ENCODE measurements around the gene LRRC1. TPM values are rescaled to one million over a fixed set of nuclear protein-coding genes. Genes with fewer than 3 reads are reported as not detected.
"Not testable (repeated sequence)": the region's sequence is repeated elsewhere in the genome, so short reads cannot be mapped to it uniquely, and the experiment has no call there.

LRRC1 gene
- total RNA-seq, 4 donors from 2014 or later: 71.0 to 151 (median 91.6) TPM

GRCh38 chr6:53802582-53802981, 7.8 kb downstream of the LRRC1 start:
- peaks cover 0 to 40% (median 21%) of the 10 kb centered on the region in 4 donors for H3K4me1 ChIP-seq
- in situ Hi-C loops (cut with MboI; ENCODE audit: low pct_ligation_motif_present in 1 of 4, low pct_unique_long_range_greater_than_20kb in 1 of 4, low sequenced_read_pairs in 3 of 4): no loop called here
- TF ChIP-seq, protein P1, sequence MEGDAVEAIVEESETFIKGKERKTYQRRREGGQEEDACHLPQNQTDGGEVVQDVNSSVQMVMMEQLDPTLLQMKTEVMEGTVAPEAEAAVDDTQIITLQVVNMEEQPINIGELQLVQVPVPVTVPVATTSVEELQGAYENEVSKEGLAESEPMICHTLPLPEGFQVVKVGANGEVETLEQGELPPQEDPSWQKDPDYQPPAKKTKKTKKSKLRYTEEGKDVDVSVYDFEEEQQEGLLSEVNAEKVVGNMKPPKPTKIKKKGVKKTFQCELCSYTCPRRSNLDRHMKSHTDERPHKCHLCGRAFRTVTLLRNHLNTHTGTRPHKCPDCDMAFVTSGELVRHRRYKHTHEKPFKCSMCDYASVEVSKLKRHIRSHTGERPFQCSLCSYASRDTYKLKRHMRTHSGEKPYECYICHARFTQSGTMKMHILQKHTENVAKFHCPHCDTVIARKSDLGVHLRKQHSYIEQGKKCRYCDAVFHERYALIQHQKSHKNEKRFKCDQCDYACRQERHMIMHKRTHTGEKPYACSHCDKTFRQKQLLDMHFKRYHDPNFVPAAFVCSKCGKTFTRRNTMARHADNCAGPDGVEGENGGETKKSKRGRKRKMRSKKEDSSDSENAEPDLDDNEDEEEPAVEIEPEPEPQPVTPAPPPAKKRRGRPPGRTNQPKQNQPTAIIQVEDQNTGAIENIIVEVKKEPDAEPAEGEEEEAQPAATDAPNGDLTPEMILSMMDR (IDR thresholded peaks at IDR 0.05): no peak
- no peak for TF ChIP-seq POLR2AphosphoS5 (IDR thresholded peaks at IDR 0.05)
- TF ChIP-seq POLR2A (IDR thresholded peaks at IDR 0.05): no peak
- no peak for TF ChIP-seq EP300 (IDR thresholded peaks at IDR 0.05; ENCODE audit: low read depth)
- intact Hi-C loops (cut with DNase I; ENCODE audit: low total_unique reads): no loop called here
- DNase-seq: no peak
- H3K27ac ChIP-seq: peak overlapping the region in 2 of 4 donors; percentile 24 to 26
- no peak overlapping the region for H3K4me3 ChIP-seq
- H3K36me3 ChIP-seq: no peaks in the 10 kb centered on the region
- no peaks in the 10 kb centered on the region for H3K27me3 ChIP-seq
- no peaks in the 10 kb centered on the region for H3K9me3 ChIP-seq

DNA sequence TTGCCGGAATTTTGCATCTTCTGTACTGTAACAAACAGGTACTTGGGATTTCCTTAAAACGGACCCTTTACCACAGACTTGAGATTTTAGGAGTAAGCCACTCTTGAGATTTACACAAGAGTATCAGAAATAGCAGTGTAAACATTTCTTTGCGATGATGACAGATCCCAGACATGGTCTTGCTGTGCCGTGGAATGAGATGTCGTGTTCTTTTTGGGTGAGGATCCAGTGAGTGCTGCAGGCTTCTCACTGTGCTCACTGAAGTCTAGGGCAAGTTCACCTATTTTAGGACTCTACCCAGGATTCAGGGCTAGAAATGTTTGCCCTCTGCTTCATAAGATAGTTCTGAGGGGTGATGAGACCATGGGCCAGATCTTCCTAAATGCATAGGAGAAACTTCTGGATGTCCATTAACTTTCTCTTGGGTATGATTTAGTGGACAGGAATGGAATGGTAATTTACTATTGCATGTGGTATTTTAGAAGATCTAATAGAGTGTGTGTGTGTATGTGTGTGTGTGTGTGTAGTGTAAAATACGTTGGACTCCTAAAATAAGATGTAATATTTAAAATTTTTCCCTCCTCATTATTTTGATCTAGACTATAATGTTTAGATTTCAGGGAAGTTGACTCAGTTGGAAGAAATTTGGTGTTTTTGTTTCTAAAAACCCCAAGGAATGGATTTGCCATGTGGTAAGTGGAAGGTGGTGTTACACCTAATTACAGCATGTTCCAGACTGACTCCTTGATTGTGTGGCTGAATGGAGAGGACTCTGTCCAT, 8.5 kb downstream of the LRRC1 start:
- H3K27ac ChIP-seq: peak overlapping the region in 2 of 4 donors; percentile 24 to 26
- H3K27me3 ChIP-seq: no peaks in the 10 kb centered on the region
- no peaks in the 10 kb centered on the region for H3K36me3 ChIP-seq
- DNase-seq: no peak
- intact Hi-C loops (cut with DNase I; ENCODE audit: low total_unique reads): no loop called here
- WGBS, 2 donors (ENCODE audit: low coverage in 1 of 2): 78 to 79% methylated on average over 6 of the region's 6 CpGs
- no peaks in the 10 kb centered on the region for H3K9me3 ChIP-seq
- H3K4me1 ChIP-seq: peaks cover 0 to 39% (median 21%) of the 10 kb centered on the region in 4 donors
- in situ Hi-C loops (cut with MboI; ENCODE audit: low pct_ligation_motif_present in 1 of 4, low pct_unique_long_range_greater_than_20kb in 1 of 4, low sequenced_read_pairs in 3 of 4): no loop called here
- no peak overlapping the region for H3K4me3 ChIP-seq
- TF ChIP-seq, protein P1 (IDR thresholded peaks at IDR 0.05): no peak
- TF ChIP-seq POLR2AphosphoS5 (IDR thresholded peaks at IDR 0.05) (no peak), POLR2A (IDR thresholded peaks at IDR 0.05) (no peak), EP300 (IDR thresholded peaks at IDR 0.05; ENCODE audit: low read depth) (no peak)

GRCh38 chr6:53805016-53805415, 10.2 kb downstream of the LRRC1 start:
- no peak for DNase-seq
- H3K4me3 ChIP-seq: no peak overlapping the region
- H3K27me3 ChIP-seq: no peaks in the 10 kb centered on the region
- no peak overlapping the region for H3K27ac ChIP-seq
- intact Hi-C loops (cut with DNase I; ENCODE audit: low total_unique reads) (no loop called here), in situ Hi-C loops (cut with MboI; ENCODE audit: low pct_ligation_motif_present in 1 of 4, low pct_unique_long_range_greater_than_20kb in 1 of 4, low sequenced_read_pairs in 3 of 4) (no loop called here)
- 82 to 88% methylated on average over 2 to 7 of the region's 7 CpGs for WGBS, 2 donors (ENCODE audit: low coverage in 1 of 2)
- peaks cover 0 to 30% (median 11%) of the 10 kb centered on the region in 4 donors for H3K4me1 ChIP-seq
- H3K36me3 ChIP-seq: no peaks in the 10 kb centered on the region
- no peaks in the 10 kb centered on the region for H3K9me3 ChIP-seq
- no peak for TF ChIP-seq EP300 (IDR thresholded peaks at IDR 0.05; ENCODE audit: low read depth)
- TF ChIP-seq POLR2A (IDR thresholded peaks at IDR 0.05): no peak
- TF ChIP-seq POLR2AphosphoS5 (IDR thresholded peaks at IDR 0.05): no peak
- TF ChIP-seq, protein P1 (IDR thresholded peaks at IDR 0.05): no peak

GRCh38 chr6:53805725-53806124, 10.9 kb downstream of the LRRC1 start:
- no peak overlapping the region for H3K4me3 ChIP-seq
- no peak overlapping the region for H3K27ac ChIP-seq
- no peak for DNase-seq
- intact Hi-C loops (cut with DNase I; ENCODE audit: low total_unique reads): no loop called here
- in situ Hi-C loops (cut with MboI; ENCODE audit: low pct_ligation_motif_present in 1 of 4, low pct_unique_long_range_greater_than_20kb in 1 of 4, low sequenced_read_pairs in 3 of 4): no loop called here
- TF ChIP-seq EP300 (IDR thresholded peaks at IDR 0.05; ENCODE audit: low read depth): no peak
- no peak for TF ChIP-seq POLR2A (IDR thresholded peaks at IDR 0.05)
- TF ChIP-seq, protein P1 (IDR thresholded peaks at IDR 0.05): no peak
- TF ChIP-seq POLR2AphosphoS5 (IDR thresholded peaks at IDR 0.05): no peak
- no peaks in the 10 kb centered on the region for H3K36me3 ChIP-seq
- WGBS, 2 donors (ENCODE audit: low coverage in 1 of 2): 88 to 100% methylated on average over 1 to 4 of the region's 4 CpGs
- H3K9me3 ChIP-seq: no peaks in the 10 kb centered on the region
- no peaks in the 10 kb centered on the region for H3K27me3 ChIP-seq
- H3K4me1 ChIP-seq: peaks cover under 1 to 29% (median 13%) of the 10 kb centered on the region in 4 donors

DNA sequence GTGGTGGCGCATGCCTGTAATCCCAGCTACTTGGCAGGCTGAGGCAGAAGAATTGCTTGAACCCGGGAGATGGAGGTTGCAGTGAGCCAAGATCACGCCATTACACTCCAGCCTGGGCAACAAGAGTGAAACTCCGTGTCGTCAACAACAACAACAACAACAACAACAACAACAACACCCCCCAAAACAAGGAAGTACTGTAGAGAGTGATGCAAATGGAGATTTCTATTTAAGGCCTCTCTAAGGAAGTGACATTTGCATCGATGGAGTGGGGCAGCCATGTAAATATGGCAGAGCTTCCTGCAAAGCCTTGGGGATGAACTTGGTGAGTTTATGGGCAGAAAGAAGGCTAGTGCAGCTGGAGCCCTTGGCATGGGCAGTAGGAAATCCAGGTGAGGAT, 12.8 kb downstream of the LRRC1 start:
- 93% methylated on average over 6 of the region's 6 CpGs; no CpG with 5 or more reads in 1 of the 2 donors for WGBS, 2 donors (ENCODE audit: low coverage in 1 of 2)
- peaks cover 5 to 30% (median 18%) of the 10 kb centered on the region in 4 donors for H3K4me1 ChIP-seq
- in situ Hi-C loops (cut with MboI; ENCODE audit: low pct_ligation_motif_present in 1 of 4, low pct_unique_long_range_greater_than_20kb in 1 of 4, low sequenced_read_pairs in 3 of 4); H3K27me3 ChIP-seq; DNase-seq; H3K9me3 ChIP-seq; H3K27ac ChIP-seq; H3K36me3 ChIP-seq; H3K4me3 ChIP-seq; intact Hi-C loops (cut with DNase I; ENCODE audit: low total_unique reads): not testable (repeated sequence)
